HepG2 (cell line): ENCODE data around the gene KXD1. TPM values are rescaled to one million over a fixed set of nuclear protein-coding genes. Genes with fewer than 3 reads are reported as not detected.

Experiments
- FOXC1 ChIP-seq: sonication (generic); formaldehyde crosslinking; IDR thresholded peaks from 2 replicates; pipeline ENCODE4 v1.8.0; 2022; ENCODE audit warnings: mild to moderate bottlenecking, missing genetic modification reagents, borderline replicate concordance
- NFIC ChIP-seq: IDR thresholded peaks from 2 replicates; pipeline ENCODE4 v1.6.1; 2012; ENCODE audit warnings: mild to moderate bottlenecking, low read length, inconsistent platforms
- NFKB2 ChIP-seq: sonication (generic); formaldehyde crosslinking; IDR thresholded peaks from 2 replicates; pipeline ENCODE4 v1.4.0; 2020; ENCODE audit warnings: missing genetic modification reagents, borderline replicate concordance
- RBFOX2 ChIP-seq: fragments of 200-400 bp; formaldehyde crosslinking; IDR thresholded peaks from 2 replicates; pipeline ENCODE4 v1.6.1; 2017; ENCODE audit warnings: low read depth, mild to moderate bottlenecking, low read length
- THAP11 ChIP-seq: IDR thresholded peaks from 2 replicates; pipeline ENCODE4 v1.6.1; 2016; ENCODE audit warnings: missing biosample characterization, missing genetic modification reagents
- ZNF343 ChIP-seq: sonication (generic); formaldehyde crosslinking; IDR thresholded peaks from 2 replicates; pipeline ENCODE4 v1.4.0; 2020; ENCODE audit warnings: mild to moderate bottlenecking, missing genetic modification reagents
- ZNF570 ChIP-seq: sonication (generic); formaldehyde crosslinking; IDR thresholded peaks from 2 replicates; pipeline ENCODE4 v1.4.0; 2020; ENCODE audit warnings: mild to moderate bottlenecking, missing genetic modification reagents, borderline replicate concordance
- ZNF577 ChIP-seq: sonication (generic); formaldehyde crosslinking; IDR thresholded peaks from 2 replicates; pipeline ENCODE4 v1.4.0; 2020; ENCODE audit warnings: mild to moderate bottlenecking, low read depth, missing genetic modification reagents, borderline replicate concordance
- polyA plus RNA-seq, 8 experiments: library from polyadenylated mRNA; depleted of rRNA in 3 of 8; stranded (reverse) in 7 of 8; unstranded in 1 of 8; fragments of >200 nt; fragmentation: Illumina TruSeq in 4 of 8; extraction: Trizol in 4 of 8; gene quantifications; 2 replicates each; pipeline versions ENCODE4 v1.2.1 to v1.2.3, GENCODE V29; 2011 to 2016; ENCODE audit warnings: low read depth in 4 of 8, missing spikeins in 1 of 8, mixed read lengths in 1 of 8; ENCODE audit not compliant: insufficient read depth in 1 of 8
- total RNA-seq, 5 experiments: library from RNA; depleted of rRNA; stranded (reverse); fragments of >200 nt; fragmentation: Illumina TruSeq; extraction: Trizol; gene quantifications; 2 replicates each; pipeline ENCODE4 v1.2.3, GENCODE V29; 2016; ENCODE audit warnings: low read depth in 1 of 5
- TF ChIP-seq, protein P1 (sequence below): sonication (generic); formaldehyde crosslinking; IDR thresholded peaks from 2 replicates; pipeline ENCODE4 v1.4.0; 2020; ENCODE audit warnings: mild to moderate bottlenecking, missing genetic modification reagents
- TF ChIP-seq, protein P2 (sequence below): sonication (generic); formaldehyde crosslinking; IDR thresholded peaks from 2 replicates; pipeline ENCODE4 v1.4.0; 2020; ENCODE audit warnings: missing genetic modification reagents
- TF ChIP-seq, protein P3 (sequence below): sonication (generic); formaldehyde crosslinking; IDR thresholded peaks from 2 replicates; pipeline ENCODE4 v1.5.1; 2020; ENCODE audit warnings: missing genetic modification reagents, mild to moderate bottlenecking, borderline replicate concordance

KXD1 gene
- total and polyA plus RNA-seq, 2 of the 13 experiments (the other 11 are each of a cell fraction or from before 2014, with no cell fraction given), result 44.6 to 143 TPM

DNA sequence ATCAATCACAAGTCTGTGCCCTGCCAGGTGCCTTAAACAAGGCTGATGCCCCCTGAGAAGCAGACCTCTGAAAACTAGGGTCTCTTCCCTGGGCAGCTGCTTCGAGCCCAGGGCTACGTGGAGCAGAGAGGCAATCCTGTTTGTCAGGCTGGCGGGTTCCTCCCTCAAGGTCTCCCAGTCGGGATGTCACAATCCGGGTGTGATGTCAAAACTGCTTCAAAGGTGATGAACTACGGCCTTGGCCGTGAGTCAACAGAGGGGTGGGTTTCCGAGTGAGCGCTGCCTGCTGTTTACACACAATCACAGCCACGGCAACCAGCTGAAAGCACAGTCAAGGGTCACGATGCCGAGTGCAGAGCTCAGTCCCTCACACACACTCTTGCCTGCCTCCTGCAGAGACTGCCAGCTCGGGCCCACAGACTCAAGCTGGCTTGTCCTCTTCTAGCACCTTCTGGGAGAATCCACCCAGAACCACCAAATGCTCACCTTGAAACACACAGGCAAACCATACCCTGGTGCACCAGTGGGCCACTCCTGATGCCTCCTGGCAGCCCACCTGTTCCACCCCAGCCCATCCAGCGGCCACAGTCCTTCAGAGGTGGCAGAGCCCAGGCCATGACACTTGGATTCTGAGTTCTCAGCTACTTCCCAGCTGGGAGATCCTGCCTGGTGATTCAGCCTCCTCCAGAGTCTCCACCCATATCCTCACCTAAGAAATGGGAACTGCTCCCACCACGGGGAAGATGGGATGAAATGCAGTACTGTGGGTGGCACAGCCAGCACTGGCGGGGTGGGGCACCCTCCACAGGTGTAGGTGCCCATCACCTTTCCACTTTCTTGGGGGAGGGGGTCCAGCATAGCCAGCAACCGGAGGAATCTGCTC is 42.6 kb upstream of the KXD1 start (continued):
- TF ChIP-seq, protein P1, sequence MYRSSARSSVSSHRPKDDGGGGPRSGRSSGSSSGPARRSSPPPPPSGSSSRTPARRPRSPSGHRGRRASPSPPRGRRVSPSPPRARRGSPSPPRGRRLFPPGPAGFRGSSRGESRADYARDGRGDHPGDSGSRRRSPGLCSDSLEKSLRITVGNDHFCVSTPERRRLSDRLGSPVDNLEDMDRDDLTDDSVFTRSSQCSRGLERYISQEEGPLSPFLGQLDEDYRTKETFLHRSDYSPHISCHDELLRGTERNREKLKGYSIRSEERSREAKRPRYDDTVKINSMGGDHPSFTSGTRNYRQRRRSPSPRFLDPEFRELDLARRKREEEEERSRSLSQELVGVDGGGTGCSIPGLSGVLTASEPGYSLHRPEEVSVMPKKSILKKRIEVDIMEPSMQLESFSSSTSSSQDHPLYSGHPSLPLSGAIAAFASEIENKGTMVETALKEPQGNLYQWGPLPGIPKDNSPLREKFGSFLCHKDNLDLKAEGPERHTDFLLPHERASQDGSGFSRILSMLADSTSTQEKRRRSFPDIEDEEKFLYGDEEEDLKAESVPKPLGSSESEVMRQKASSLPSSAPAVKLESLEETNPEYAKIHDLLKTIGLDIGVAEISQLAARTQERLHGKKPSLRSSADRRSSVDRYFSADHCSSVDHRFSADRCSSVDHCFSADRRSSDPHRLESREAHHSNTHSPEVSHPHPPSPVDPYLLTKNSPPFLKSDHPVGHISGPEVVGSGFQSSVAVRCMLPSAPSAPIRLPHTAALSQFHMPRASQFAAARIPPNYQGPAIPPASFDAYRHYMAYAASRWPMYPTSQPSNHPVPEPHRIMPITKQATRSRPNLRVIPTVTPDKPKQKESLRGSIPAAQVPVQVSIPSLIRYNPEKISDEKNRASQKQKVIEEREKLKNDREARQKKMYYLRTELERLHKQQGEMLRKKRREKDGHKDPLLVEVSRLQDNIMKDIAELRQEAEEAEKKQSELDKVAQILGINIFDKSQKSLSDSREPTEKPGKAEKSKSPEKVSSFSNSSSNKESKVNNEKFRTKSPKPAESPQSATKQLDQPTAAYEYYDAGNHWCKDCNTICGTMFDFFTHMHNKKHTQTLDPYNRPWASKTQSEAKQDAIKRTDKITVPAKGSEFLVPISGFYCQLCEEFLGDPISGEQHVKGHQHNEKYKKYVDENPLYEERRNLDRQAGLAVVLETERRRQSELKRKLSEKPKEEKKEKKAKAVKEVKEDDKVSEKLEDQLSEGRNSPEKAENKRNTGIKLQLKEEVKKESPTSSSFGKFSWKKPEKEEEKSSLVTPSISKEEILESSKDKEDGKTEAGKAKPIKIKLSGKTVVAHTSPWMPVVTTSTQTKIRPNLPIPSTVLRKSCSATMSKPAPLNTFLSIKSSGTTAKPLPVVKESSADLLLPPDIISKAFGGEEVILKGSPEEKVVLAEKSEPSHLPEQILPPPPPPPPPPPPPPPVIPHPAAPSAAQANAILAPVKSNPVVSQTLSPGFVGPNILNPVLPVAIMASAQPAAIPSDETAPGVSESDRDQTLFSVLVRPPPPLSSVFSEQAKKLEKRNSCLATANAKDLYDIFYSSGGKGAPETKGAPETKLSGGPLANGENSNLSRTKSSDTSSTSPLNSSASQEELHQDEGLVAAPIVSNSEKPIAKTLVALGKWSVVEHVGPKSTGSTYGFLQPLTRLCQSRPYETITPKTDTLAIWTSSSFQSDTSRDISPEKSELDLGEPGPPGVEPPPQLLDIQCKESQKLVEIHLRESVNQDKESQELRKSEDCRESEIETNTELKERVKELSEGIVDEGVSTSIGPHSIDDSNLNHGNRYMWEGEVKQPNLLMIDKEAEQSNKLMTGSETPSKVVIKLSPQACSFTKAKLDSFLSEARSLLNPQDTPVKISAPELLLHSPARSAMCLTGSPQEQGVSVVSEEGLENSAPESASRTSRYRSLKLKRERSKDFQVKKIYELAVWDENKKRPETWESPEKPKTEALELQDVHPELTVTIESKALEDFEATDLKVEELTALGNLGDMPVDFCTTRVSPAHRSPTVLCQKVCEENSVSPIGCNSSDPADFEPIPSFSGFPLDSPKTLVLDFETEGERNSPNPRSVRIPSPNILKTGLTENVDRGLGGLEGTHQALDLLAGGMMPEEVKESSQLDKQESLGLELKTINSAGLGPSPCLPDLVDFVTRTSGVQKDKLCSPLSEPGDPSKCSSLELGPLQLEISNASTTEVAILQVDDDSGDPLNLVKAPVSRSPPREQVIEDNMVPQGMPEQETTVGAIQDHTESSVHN (CRISPR knock-in tag), result peak; percentile 99
- TF ChIP-seq RBFOX2 (no peak), ZNF577 (no peak), NFKB2 (CRISPR knock-in tag) (peak; percentile 77; the same call in 1 of the 2 replicates), NFIC (peak; percentile 88), ZNF570 (CRISPR knock-in tag) (no peak), FOXC1 (CRISPR knock-in tag) (peak; percentile 96), ZNF343 (CRISPR knock-in tag) (peak; percentile 69), THAP11 (CRISPR knock-in tag) (peak; percentile 84)
- TF ChIP-seq, protein P2, sequence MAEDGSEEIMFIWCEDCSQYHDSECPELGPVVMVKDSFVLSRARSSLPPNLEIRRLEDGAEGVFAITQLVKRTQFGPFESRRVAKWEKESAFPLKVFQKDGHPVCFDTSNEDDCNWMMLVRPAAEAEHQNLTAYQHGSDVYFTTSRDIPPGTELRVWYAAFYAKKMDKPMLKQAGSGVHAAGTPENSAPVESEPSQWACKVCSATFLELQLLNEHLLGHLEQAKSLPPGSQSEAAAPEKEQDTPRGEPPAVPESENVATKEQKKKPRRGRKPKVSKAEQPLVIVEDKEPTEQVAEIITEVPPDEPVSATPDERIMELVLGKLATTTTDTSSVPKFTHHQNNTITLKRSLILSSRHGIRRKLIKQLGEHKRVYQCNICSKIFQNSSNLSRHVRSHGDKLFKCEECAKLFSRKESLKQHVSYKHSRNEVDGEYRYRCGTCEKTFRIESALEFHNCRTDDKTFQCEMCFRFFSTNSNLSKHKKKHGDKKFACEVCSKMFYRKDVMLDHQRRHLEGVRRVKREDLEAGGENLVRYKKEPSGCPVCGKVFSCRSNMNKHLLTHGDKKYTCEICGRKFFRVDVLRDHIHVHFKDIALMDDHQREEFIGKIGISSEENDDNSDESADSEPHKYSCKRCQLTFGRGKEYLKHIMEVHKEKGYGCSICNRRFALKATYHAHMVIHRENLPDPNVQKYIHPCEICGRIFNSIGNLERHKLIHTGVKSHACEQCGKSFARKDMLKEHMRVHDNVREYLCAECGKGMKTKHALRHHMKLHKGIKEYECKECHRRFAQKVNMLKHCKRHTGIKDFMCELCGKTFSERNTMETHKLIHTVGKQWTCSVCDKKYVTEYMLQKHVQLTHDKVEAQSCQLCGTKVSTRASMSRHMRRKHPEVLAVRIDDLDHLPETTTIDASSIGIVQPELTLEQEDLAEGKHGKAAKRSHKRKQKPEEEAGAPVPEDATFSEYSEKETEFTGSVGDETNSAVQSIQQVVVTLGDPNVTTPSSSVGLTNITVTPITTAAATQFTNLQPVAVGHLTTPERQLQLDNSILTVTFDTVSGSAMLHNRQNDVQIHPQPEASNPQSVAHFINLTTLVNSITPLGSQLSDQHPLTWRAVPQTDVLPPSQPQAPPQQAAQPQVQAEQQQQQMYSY (CRISPR knock-in tag), result no peak
- TF ChIP-seq, protein P3, sequence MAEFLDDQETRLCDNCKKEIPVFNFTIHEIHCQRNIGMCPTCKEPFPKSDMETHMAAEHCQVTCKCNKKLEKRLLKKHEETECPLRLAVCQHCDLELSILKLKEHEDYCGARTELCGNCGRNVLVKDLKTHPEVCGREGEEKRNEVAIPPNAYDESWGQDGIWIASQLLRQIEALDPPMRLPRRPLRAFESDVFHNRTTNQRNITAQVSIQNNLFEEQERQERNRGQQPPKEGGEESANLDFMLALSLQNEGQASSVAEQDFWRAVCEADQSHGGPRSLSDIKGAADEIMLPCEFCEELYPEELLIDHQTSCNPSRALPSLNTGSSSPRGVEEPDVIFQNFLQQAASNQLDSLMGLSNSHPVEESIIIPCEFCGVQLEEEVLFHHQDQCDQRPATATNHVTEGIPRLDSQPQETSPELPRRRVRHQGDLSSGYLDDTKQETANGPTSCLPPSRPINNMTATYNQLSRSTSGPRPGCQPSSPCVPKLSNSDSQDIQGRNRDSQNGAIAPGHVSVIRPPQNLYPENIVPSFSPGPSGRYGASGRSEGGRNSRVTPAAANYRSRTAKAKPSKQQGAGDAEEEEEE (CRISPR knock-in tag), result peak; percentile 98
